Mesenteric fat pad (tissue), 1 donor: ENCODE measurements around the gene AACS. TPM values are rescaled to one million over a fixed set of nuclear protein-coding genes. Genes with fewer than 3 reads are reported as not detected.
A peak's percentile ranks its signal among the peaks of the same experiment; 100 is the strongest.

Source experiments
- DNase-seq: peaks from one replicate; pipeline ENCODE4 v3.0.0-alpha.2; 2020; ENCODE audit warnings: low spot score
- total RNA-seq: library from RNA; stranded (reverse); fragmentation: NEBNext Ultra II Directional; extraction: Animal tissue kit (Norgen Biotek cat#: 25700); gene quantifications from one replicate; pipeline ENCODE4 v1.2.1, GENCODE V29; 2021
- donor health status: DM: yes; HTN: yes; CAD: no.

Gene AACS
- total RNA-seq, 1 donor from 2014 or later, result 37.8 TPM

DNA sequence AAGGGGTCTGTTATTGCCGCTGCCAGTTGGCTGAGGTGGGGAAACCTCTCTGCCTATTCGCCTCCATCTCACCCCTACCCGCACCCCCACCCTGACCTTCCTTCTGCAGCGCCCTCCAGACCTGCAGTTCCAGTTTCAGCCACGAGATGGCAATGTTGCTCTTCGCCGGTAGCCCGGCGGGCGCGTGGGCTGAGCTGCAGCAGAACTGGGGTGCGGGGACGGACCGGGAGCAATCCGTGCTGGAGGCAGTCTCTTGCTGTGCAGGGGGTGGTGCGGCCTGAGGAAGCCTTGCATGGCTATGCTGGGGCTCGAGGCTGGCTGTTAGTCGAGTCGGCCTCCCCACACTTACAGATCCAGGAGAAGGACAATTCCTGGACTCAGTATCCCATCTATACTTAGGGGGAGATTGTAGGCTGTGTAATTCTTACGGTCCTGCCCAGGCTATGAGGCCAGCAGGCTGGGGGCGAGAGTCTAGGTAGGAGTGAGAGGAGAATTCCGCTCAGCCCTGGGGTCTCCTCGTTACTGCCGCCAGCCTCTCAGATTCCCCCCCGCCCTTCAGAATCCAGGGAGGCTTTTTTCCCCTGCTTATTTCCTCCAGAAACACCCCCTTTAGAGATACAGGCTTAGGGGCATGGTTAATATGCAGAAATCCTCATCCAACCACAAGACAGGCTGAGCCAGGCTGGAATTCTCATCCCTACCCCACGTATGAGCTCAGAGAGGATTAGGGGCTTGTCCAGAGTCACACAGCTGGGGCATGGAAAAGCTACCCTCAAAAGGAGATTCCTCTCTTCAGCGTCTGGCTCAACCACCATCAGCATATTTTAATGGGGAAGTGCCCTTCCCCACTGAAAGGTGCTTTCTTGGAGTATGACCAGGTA lies 118.2 kb downstream of the AACS start:
- DNase-seq, result peak; percentile 94

- DNase-seq, result no peak
Observed at GRCh38 chr12:125184213-125184967, 119.2 kb downstream of the AACS start.

- no peak for DNase-seq
Observed at GRCh38 chr12:125185311-125185739, 120.1 kb downstream of the AACS start.

- DNase-seq, result no peak
Observed at GRCh38 chr12:125185740-125186470, 120.7 kb downstream of the AACS start, which contains the start of gene TMEM132B. TMEM132B (plus strand) TSS chr12:125186386.

DNA sequence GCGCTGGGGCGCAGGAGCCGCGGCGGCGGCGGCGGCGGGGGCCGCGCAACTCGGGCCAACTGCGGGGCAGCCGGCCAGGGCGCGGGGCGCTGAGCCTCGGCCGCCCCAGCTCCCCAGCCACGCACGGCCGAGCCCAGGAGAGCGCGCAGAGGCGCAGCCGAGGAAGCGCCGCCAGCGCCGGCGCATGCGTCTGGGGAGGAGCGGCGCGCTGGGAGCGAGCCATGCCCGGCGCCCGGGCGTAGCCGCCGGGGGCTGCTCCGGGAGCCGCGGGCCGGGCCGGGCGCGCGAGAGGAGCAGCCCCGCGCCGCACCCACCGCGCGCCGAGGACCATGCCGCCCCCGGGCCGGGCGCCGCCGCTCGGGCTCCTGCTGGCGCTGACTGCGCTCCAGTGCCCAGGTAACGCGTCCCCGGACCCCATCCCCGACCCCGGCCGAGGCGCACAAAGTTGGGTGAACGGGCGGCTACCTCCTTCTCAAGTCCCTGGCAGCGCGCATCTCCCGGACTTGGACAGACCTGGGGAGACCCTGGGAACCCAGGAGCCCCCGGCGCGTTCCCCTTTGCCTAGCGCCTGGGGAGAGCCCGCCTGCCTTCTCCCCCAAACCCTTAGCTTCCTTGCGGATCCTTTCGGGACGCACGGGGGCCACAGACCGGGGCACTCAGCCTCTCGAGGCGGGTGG lies 121.4 kb downstream of the AACS start:
- no peak for DNase-seq

- DNase-seq, result no peak
Observed at GRCh38 chr12:125187148-125187745, 122.0 kb downstream of the AACS start.

DNA sequence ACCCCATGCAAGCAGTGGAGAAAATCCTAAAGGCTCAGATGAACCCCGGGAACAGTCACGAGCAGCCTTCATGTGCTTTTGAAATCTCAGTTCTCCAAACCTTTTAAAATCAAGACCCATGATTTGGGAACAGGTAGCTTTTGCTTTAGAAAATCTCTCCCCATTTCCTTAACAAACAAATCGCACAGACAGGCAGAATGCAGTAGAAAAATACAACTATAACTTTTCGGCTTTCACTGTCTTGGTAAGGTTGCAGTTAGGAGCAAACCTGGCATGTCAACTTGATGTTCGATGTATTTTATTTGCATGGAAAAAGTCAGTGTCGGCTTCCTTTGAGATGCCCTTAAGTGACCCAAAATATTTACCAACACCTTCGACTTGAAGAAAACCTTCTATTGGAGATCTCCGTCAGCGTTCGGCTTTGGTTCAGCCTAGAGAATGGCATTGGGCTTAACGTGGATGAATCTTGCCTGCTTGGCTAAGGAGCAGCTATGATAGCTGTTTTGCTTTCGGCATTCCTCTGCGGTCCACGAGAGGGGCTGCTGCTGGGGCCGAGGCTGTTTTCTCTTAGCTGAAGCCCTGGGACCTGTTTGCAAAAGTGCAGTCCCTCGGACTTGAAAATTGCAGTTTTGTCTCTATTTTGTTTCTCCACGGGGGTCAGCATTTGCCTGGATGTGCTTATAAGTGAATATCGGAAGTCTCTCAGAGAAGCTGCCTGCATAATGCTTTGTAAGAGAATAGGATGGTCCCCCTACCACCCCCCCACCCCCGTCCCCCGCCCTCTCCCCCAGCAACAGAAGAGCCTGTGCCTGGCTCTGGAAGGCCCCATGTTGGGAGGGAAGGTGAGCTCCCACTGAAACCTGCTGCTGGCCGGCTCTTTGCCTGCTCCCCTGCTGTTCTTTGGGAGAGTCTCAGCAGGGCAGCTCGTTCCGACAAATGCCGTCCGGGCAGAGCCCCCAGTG lies 122.8 kb downstream of the AACS start:
- no peak for DNase-seq

GRCh38 chr12:125189015-125189414 lies 123.8 kb downstream of the AACS start:
- DNase-seq, result no peak

DNA sequence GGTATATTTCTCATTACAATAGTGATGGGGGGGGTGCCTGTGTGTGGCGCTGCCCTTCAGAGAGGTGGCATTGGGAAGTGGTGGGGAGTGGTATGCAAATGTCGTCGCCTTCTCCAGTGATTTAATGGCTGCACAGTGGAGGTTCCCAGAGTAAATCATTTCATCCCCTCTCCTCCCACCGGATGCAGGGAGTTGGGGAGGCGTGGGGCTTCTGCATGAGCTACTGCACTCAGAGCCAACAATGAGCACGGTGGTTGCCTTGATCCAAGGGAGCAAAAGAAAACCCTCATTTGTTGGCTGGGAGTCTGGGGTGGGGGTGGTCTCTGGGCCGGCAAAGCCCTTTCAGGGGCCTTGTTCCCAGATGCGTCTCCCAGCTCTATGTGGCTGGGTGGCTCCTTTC lies 124.3 kb downstream of the AACS start:
- no peak for DNase-seq

DNA sequence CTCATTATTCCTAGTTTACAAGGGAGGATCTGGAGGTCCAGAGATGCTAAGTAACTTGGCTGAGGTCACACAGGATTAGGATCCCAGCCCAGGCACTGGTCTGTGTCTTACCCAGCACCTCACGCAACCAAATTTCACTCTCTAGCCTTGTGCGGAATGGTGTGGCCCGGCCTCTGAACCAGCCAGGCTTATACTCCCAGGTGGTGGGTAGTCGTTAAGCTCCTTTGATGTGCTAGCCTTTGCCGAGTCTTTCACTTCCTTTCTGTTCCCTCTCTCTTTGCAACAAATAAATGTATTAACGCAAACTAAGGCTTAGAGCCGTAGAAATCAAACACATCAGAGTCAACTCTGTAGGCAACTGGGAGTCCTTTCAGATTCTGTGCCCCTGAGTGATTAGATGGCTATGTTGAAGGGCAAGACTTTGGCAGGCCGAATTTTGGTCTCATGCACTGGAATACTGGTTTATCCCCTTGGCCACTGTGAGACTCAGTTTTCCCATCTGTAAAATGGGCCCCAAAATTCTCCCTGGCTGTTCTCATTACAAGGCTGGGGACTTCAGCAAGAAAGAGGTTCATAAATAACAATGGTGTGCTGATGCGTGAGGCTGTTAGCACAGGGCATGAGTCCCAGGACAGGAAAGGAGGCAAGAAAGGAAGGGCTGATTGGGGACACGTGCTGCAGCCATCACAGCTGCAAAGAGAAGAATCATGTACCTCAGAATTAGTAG lies 126.3 kb downstream of the AACS start:
- DNase-seq, result no peak

DNA sequence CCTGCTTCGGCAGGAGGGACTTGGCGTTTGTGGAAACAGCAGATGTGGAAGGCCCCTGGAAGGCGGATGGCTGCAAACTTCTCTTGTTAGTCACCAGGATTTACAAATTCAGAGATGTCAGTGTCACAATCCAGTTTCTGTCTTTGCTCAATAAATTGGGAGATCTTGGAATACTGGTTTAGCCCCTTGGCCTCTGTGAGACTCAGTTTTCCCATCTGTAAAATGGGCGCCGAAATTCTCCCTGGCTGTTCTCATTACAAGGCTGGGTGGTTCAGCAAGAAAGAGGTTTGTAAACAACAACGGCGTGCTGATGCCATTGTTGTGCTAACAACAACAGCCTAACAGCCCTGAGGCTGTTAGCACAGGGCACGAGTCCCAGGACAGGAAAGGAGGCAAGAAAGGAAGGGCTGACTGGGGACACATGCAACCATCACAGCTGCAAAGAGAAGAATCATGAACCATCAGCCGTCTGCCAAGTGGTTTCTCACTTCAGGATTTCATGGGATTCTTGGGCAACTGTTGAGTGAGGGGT lies 127.5 kb downstream of the AACS start:
- no peak for DNase-seq

Other genes with a start within 250 kb of the AACS start
- 135 TPM for gene SCARB1, start 201.6 kb upstream of the AACS start, total RNA-seq
- 1,241 TPM for gene UBC, start 150.8 kb upstream of the AACS start, total RNA-seq
- 23.8 TPM for gene DHX37, start 76.3 kb upstream of the AACS start, total RNA-seq
- 4.5 TPM for gene BRI3BP, start 71.8 kb upstream of the AACS start, total RNA-seq
- 0.32 TPM for gene TMEM132B, start 121.0 kb downstream of the AACS start, total RNA-seq